ENCODE measurements around the gene TWNK. TPM values are rescaled to one million over a fixed set of nuclear protein-coding genes. Genes with fewer than 3 reads are reported as not detected.
"Not testable (repeated sequence)": the region's sequence is repeated elsewhere in the genome, so short reads cannot be mapped to it uniquely, and the experiment has no call there.

The TWNK gene
- polyA plus RNA-seq, 1 donor: 9.3 TPM

- no peak for DNase-seq (ENCODE audit: low read depth)
These were observed 14.3 kb upstream of the TWNK start for GRCh38 chr10:100972904-100973535.

- DNase-seq (ENCODE audit: low read depth): not testable (repeated sequence)
These were observed 11.9 kb upstream of the TWNK start for GRCh38 chr10:100975397-100975796.

GRCh38 chr10:100976906-100977305, 10.4 kb upstream of the TWNK start:
- DNase-seq (ENCODE audit: low read depth): no peak

GRCh38 chr10:100977436-100977835, 9.9 kb upstream of the TWNK start:
- DNase-seq (ENCODE audit: low read depth): no peak

GRCh38 chr10:100978121-100978900, 9.0 kb upstream of the TWNK start:
- DNase-seq (ENCODE audit: low read depth): no peak

GRCh38 chr10:100978901-100979195, 8.5 kb upstream of the TWNK start:
- no peak for DNase-seq (ENCODE audit: low read depth)

GRCh38 chr10:100979791-100980272, 7.5 kb upstream of the TWNK start:
- no peak for DNase-seq (ENCODE audit: low read depth)

GRCh38 chr10:100980311-100980710, 7.0 kb upstream of the TWNK start:
- no peak for DNase-seq (ENCODE audit: low read depth)

- no peak for DNase-seq (ENCODE audit: low read depth)
These were observed 6.6 kb upstream of the TWNK start for GRCh38 chr10:100980711-100981110.

- DNase-seq (ENCODE audit: low read depth): no peak
These were observed 6.1 kb upstream of the TWNK start for GRCh38 chr10:100981178-100981772.

GRCh38 chr10:100982916-100983830, 4.2 kb upstream of the TWNK start:
- no peak for DNase-seq (ENCODE audit: low read depth)

GRCh38 chr10:100983868-100984671, 3.3 kb upstream of the TWNK start:
- no peak for DNase-seq (ENCODE audit: low read depth)

- DNase-seq (ENCODE audit: low read depth): no peak
These were observed 2.6 kb upstream of the TWNK start for GRCh38 chr10:100984672-100985177.

GRCh38 chr10:100985336-100985735, 2.0 kb upstream of the TWNK start:
- no peak for DNase-seq (ENCODE audit: low read depth)

GRCh38 chr10:100986623-100986951, 756 bp upstream of the TWNK start:
- no peak for DNase-seq (ENCODE audit: low read depth)

GRCh38 chr10:100987685-100988049, 324 bp downstream of the TWNK start:
- DNase-seq (ENCODE audit: low read depth): no peak

GRCh38 chr10:100988166-100988565, 823 bp downstream of the TWNK start:
- no peak for DNase-seq (ENCODE audit: low read depth)

- no peak for DNase-seq (ENCODE audit: low read depth)
These were observed 1.7 kb downstream of the TWNK start for GRCh38 chr10:100989088-100989487.

GRCh38 chr10:100993986-100994708, 6.8 kb downstream of the TWNK start:
- no peak for DNase-seq (ENCODE audit: low read depth)

- DNase-seq (ENCODE audit: low read depth): no peak
These were observed 7.8 kb downstream of the TWNK start for GRCh38 chr10:100995181-100995580.
